Urinary bladder (tissue), 4 donors: ENCODE data around the gene FAM149B1. TPM values are rescaled to one million over a fixed set of nuclear protein-coding genes. Genes with fewer than 3 reads are reported as not detected.
"Not testable (repeated sequence)": the region's sequence is repeated elsewhere in the genome, so short reads cannot be mapped to it uniquely, and the experiment has no call there.

Source experiments
- DNase-seq: peaks from one replicate; pipeline ENCODE4 v3.0.0-alpha.2; 2015; ENCODE audit errors: extremely low spot score
- H3K27ac ChIP-seq: one replicate; pipeline ENCODE4 v1.5.1; 2013; ENCODE audit warnings: low read depth, mild to moderate bottlenecking, moderate library complexity
- H3K36me3 ChIP-seq: one replicate; pipeline ENCODE4 v1.6.1; 2013; ENCODE audit warnings: mild to moderate bottlenecking, moderate library complexity; ENCODE audit not compliant: insufficient read depth
- H3K4me1 ChIP-seq: one replicate; pipeline ENCODE4 v1.6.1; 2013; ENCODE audit warnings: mild to moderate bottlenecking, moderate library complexity; ENCODE audit not compliant: insufficient read depth
- H3K4me3 ChIP-seq: one replicate; pipeline ENCODE4 v1.5.1; 2013; ENCODE audit warnings: low read depth, low read length
- WGBS: extraction: QIAGEN DNeasy Blood & Tissue Kit; methylation state at CpG from one replicate; pipeline ENCODE4 v1.1.7; 2013; 5-methylcytosine and 5-hydroxymethylcytosine counted together
- polyA plus RNA-seq: library from polyadenylated mRNA; stranded (reverse); fragments of 200-250 nt; gene quantifications from one replicate; pipeline ENCODE4 v1.2.3, GENCODE V29; 2013
- total RNA-seq: library from RNA; depleted of rRNA; stranded (reverse); fragments of >200 nt; gene quantifications from one replicate; pipeline ENCODE4 v1.2.3, GENCODE V29; 2014
- donor health status: healthy with polysubstance abuse.
- donor health status: healthy.

The FAM149B1 gene
- total and polyA plus RNA-seq, 2 donors = 14.6 to 48.5 TPM

GRCh38 chr10:73252445-73253224 lies 84.7 kb downstream of the FAM149B1 start, which contains the start of gene MRPS16:
Gene MRPS16 (minus strand): TSS chr10:73252644. CDS start chr10:73252482, 162 bp downstream.
- H3K4me3 ChIP-seq = peak within 1 kb of the TSS; percentile 73
- H3K36me3 ChIP-seq = no peaks in the 10 kb centered on the region
- peak; percentile 92 for DNase-seq
- no peaks in the 10 kb centered on the region for H3K4me1 ChIP-seq
- WGBS = under 1% methylated on average over 51 of the region's 51 CpGs
- H3K27ac ChIP-seq = peak within 1 kb of the TSS; percentile 55

- Histone ChIP-seq H3K36me3 (no peaks in the 10 kb centered on the region), H3K4me3 (peak overlapping the region; percentile 73), H3K27ac (no peak overlapping the region), H3K4me1 (no peaks in the 10 kb centered on the region)
- 0% methylated on average over 4 of the region's 4 CpGs for WGBS
- DNase-seq = no peak
These were observed 85.3 kb downstream of the FAM149B1 start for GRCh38 chr10:73253225-73253555.

GRCh38 chr10:73258612-73259011 lies 90.7 kb downstream of the FAM149B1 start:
- H3K4me1 ChIP-seq = not testable (repeated sequence)

GRCh38 chr10:73261362-73261995 lies 93.6 kb downstream of the FAM149B1 start:
- no peak for DNase-seq
- H3K27ac ChIP-seq = no peak overlapping the region
- no peaks in the 10 kb centered on the region for H3K36me3 ChIP-seq
- 89% methylated on average over 9 of the region's 9 CpGs for WGBS
- H3K4me1 ChIP-seq = no peaks in the 10 kb centered on the region
- no peak overlapping the region for H3K4me3 ChIP-seq

More at GRCh38 chr10:73258612-73259011, 90.7 kb downstream of the FAM149B1 start:
- not testable (repeated sequence) for H3K4me3 ChIP-seq, H3K27ac ChIP-seq, DNase-seq, H3K36me3 ChIP-seq
- 93% methylated on average over 10 of the region's 10 CpGs for WGBS

- Histone ChIP-seq H3K4me1 (no peaks in the 10 kb centered on the region), H3K4me3 (no peak overlapping the region), H3K27ac (no peak overlapping the region), H3K36me3 (peaks cover 2% of the 10 kb centered on the region)
- DNase-seq = no peak
- 66% methylated on average over 4 of the region's 4 CpGs for WGBS
These were observed 94.3 kb downstream of the FAM149B1 start for GRCh38 chr10:73262105-73262730.

- WGBS = 57% methylated on average over 5 of the region's 5 CpGs
- Histone ChIP-seq H3K36me3 (peaks cover 2% of the 10 kb centered on the region), H3K4me1 (no peaks in the 10 kb centered on the region), H3K4me3 (no peak overlapping the region), H3K27ac (no peak overlapping the region)
- no peak for DNase-seq
These were observed 95.1 kb downstream of the FAM149B1 start for GRCh38 chr10:73262880-73263555.

- 61% methylated on average over 1 of the region's 1 CpG for WGBS
- DNase-seq = no peak
- peaks cover 2% of the 10 kb centered on the region for H3K36me3 ChIP-seq
- no peaks in the 10 kb centered on the region for H3K4me1 ChIP-seq
- no peak overlapping the region for H3K4me3 ChIP-seq
- H3K27ac ChIP-seq = no peak overlapping the region
These were observed 95.9 kb downstream of the FAM149B1 start for GRCh38 chr10:73263693-73264347.

GRCh38 chr10:73264423-73264822 lies 96.5 kb downstream of the FAM149B1 start:
- no peak for DNase-seq
- Histone ChIP-seq H3K4me3 (no peak overlapping the region), H3K36me3 (peaks cover 2% of the 10 kb centered on the region), H3K4me1 (no peaks in the 10 kb centered on the region), H3K27ac (no peak overlapping the region)
- 91% methylated on average over 2 of the region's 2 CpGs for WGBS

- H3K27ac ChIP-seq = no peak overlapping the region
- no peak for DNase-seq
- no peaks in the 10 kb centered on the region for H3K36me3 ChIP-seq
- 88% methylated on average over 3 of the region's 3 CpGs for WGBS
- H3K4me3 ChIP-seq = no peak overlapping the region
- H3K4me1 ChIP-seq = no peaks in the 10 kb centered on the region
These were observed 113.2 kb downstream of the FAM149B1 start for GRCh38 chr10:73281097-73281496.

GRCh38 chr10:73287441-73287840 lies 119.5 kb downstream of the FAM149B1 start:
- Histone ChIP-seq H3K27ac (no peak overlapping the region), H3K4me3 (no peak overlapping the region), H3K36me3 (no peaks in the 10 kb centered on the region), H3K4me1 (no peaks in the 10 kb centered on the region)
- 77% methylated on average over 1 of the region's 1 CpG for WGBS
- DNase-seq = no peak

GRCh38 chr10:73289958-73290357 lies 122.0 kb downstream of the FAM149B1 start:
- no peak for DNase-seq
- Histone ChIP-seq H3K36me3 (no peaks in the 10 kb centered on the region), H3K27ac (no peak overlapping the region), H3K4me1 (no peaks in the 10 kb centered on the region), H3K4me3 (no peak overlapping the region)
- WGBS = 98% methylated on average over 1 of the region's 1 CpG

- no peak overlapping the region for H3K27ac ChIP-seq
- H3K36me3 ChIP-seq = no peaks in the 10 kb centered on the region
- no peak for DNase-seq
- 79% methylated on average over 3 of the region's 3 CpGs for WGBS
- no peaks in the 10 kb centered on the region for H3K4me1 ChIP-seq
- H3K4me3 ChIP-seq = no peak overlapping the region
These were observed 125.5 kb downstream of the FAM149B1 start for GRCh38 chr10:73293461-73293860.
